HepG2 (cell line): ENCODE results near the gene GIPC2. TPM values are rescaled to one million over a fixed set of nuclear protein-coding genes. Genes with fewer than 3 reads are reported as not detected.

ENCODE experiments used
- HBP1 ChIP-seq: IDR thresholded peaks from 2 replicates; pipeline ENCODE4 v1.6.1; 2016; ENCODE audit warnings: low read depth, control low read depth
- KIAA2018 ChIP-seq: sonication (generic); formaldehyde crosslinking; IDR thresholded peaks from 2 replicates; pipeline ENCODE4 v1.5.0; 2020; ENCODE audit warnings: mild to moderate bottlenecking, missing genetic modification reagents, borderline replicate concordance
- MXD4 ChIP-seq: IDR thresholded peaks from 2 replicates; pipeline ENCODE4 v1.6.1; 2016; ENCODE audit warnings: mild to moderate bottlenecking, missing biosample characterization, missing genetic modification reagents
- PBX3 ChIP-seq: sonication (generic); formaldehyde crosslinking; IDR thresholded peaks from 2 replicates; pipeline ENCODE4 v1.8.1; 2023; ENCODE audit warnings: missing genetic modification reagents, inconsistent platforms, borderline replicate concordance
- RERE ChIP-seq: IDR thresholded peaks from 2 replicates; pipeline ENCODE4 v1.6.1; 2016; ENCODE audit warnings: low read depth, missing genetic modification reagents, missing compliant biosample characterization
- ZBTB43 ChIP-seq: sonication (generic); formaldehyde crosslinking; conservative IDR thresholded peaks from 2 replicates; pipeline ENCODE4 v1.4.0; 2020; ENCODE audit warnings: missing genetic modification reagents
- polyA plus RNA-seq, 8 experiments: library from polyadenylated mRNA; depleted of rRNA in 3 of 8; stranded (reverse) in 7 of 8; unstranded in 1 of 8; fragments of >200 nt; fragmentation: Illumina TruSeq in 4 of 8; extraction: Trizol in 4 of 8; gene quantifications; 2 replicates each; pipeline versions ENCODE4 v1.2.1 to v1.2.3, GENCODE V29; 2011 to 2016; ENCODE audit warnings: low read depth in 4 of 8, missing spikeins in 1 of 8, mixed read lengths in 1 of 8; ENCODE audit not compliant: insufficient read depth in 1 of 8
- total RNA-seq, 5 experiments: library from RNA; depleted of rRNA; stranded (reverse); fragments of >200 nt; fragmentation: Illumina TruSeq; extraction: Trizol; gene quantifications; 2 replicates each; pipeline ENCODE4 v1.2.3, GENCODE V29; 2016; ENCODE audit warnings: low read depth in 1 of 5

GIPC2 gene
- total and polyA plus RNA-seq, 2 of the 13 experiments (the other 11 are each of a cell fraction or from before 2014, with no cell fraction given): 6.1 to 21.6 TPM

GRCh38 chr1:78045926-78046778 lies at the start of gene GIPC2 (continued):
- TF ChIP-seq PBX3 (CRISPR knock-in tag) (no peak; the same call in 1 of the 2 replicates), ZBTB43 (CRISPR knock-in tag) (no peak; the same call in 1 of the 2 replicates), KIAA2018 (no peak), HBP1 (CRISPR knock-in tag) (no peak), MXD4 (CRISPR knock-in tag) (peak; percentile 52; the same call in 1 of the 2 replicates), RERE (CRISPR knock-in tag) (0 out of 2 replicates have a peak, but pooled peaks have one; percentile 29)
